AG08395 (cell line): ENCODE results near the gene THSD1.

Experiments
- DNase-seq: peaks from one replicate; pipeline ENCODE4 v3.0.0; 2012; ENCODE audit warnings: mixed read lengths, low spot score

The THSD1 gene

GRCh38 chr13:52405767-52406494 lies at the start of gene THSD1:
Gene THSD1, minus strand, starts transcription at chr13:52406172. Its CDS starts 3,572 bp downstream, at chr13:52402600.
- DNase-seq = peak; percentile 80

- DNase-seq = peak; percentile 75
Measured at GRCh38 chr13:52455677-52456041, 49.7 kb upstream of the THSD1 start.

- DNase-seq = peak; percentile 93
Measured at GRCh38 chr13:52454820-52455676, 49.1 kb upstream of the THSD1 start, which contains the start of gene CKAP2. Gene CKAP2, plus strand, starts transcription at chr13:52455478. Its CDS starts 79 bp downstream, at chr13:52455557.

GRCh38 chr13:52454459-52454819 lies 48.5 kb upstream of the THSD1 start:
- DNase-seq = no peak

- no peak for DNase-seq
Measured at GRCh38 chr13:52452470-52452869, 46.5 kb upstream of the THSD1 start.

GRCh38 chr13:52451135-52451804 lies 45.3 kb upstream of the THSD1 start:
- no peak for DNase-seq

- DNase-seq = no peak
Measured at GRCh38 chr13:52450793-52451116, 44.8 kb upstream of the THSD1 start.

GRCh38 chr13:52450012-52450792 lies 44.2 kb upstream of the THSD1 start, which contains the start of gene VPS36:
Gene VPS36, minus strand, starts transcription at chr13:52450634. Its CDS starts 40 bp downstream, at chr13:52450594.
- DNase-seq = peak; percentile 92

GRCh38 chr13:52449331-52450011 lies 43.5 kb upstream of the THSD1 start:
- no peak for DNase-seq

GRCh38 chr13:52447815-52448552 lies 42.0 kb upstream of the THSD1 start:
- no peak for DNase-seq

GRCh38 chr13:52447354-52447753 lies 41.4 kb upstream of the THSD1 start:
- DNase-seq = no peak

- no peak for DNase-seq
Measured at GRCh38 chr13:52446265-52446664, 40.3 kb upstream of the THSD1 start.

- no peak for DNase-seq
Measured at GRCh38 chr13:52432456-52432855, 26.5 kb upstream of the THSD1 start.

GRCh38 chr13:52428295-52428694 lies 22.3 kb upstream of the THSD1 start:
- no peak for DNase-seq

- no peak for DNase-seq
Measured at GRCh38 chr13:52421216-52421615, 15.2 kb upstream of the THSD1 start.

GRCh38 chr13:52419080-52419479 lies 13.1 kb upstream of the THSD1 start:
- DNase-seq = no peak

- DNase-seq = peak; percentile 56
Measured at GRCh38 chr13:52414963-52415362, 9.0 kb upstream of the THSD1 start.

- DNase-seq = no peak
Measured at GRCh38 chr13:52414051-52414450, 8.1 kb upstream of the THSD1 start.

GRCh38 chr13:52412128-52412527 lies 6.2 kb upstream of the THSD1 start:
- no peak for DNase-seq

- DNase-seq = peak; percentile 33
Measured at GRCh38 chr13:52411629-52412028, 5.7 kb upstream of the THSD1 start.
